Stimulated activated CD8-positive, alpha-beta memory T cell treated with anti-CD3 and anti-CD28 coated beads, Interleukin-15, amount 100 ng/mL, for 4 hours (primary cell): Measurements from ENCODE around the gene ATP10A.
"Not testable (repeated sequence)": the region's sequence is repeated elsewhere in the genome, so short reads cannot be mapped to it uniquely, and the experiment has no call there.

Experiments
- DNase-seq, 2 donors: peaks; one replicate each; pipeline ENCODE4 v3.0.0-alpha.2; 2020; ENCODE audit warnings: low read depth in 2 of 2

The ATP10A gene

GRCh38 chr15:25663515-25663914, 199.6 kb downstream of the ATP10A start:
- no peak for DNase-seq

GRCh38 chr15:25661898-25662297, 201.2 kb downstream of the ATP10A start:
- DNase-seq, result no peak

- DNase-seq, result no peak
Observed at GRCh38 chr15:25659251-25659650, 203.9 kb downstream of the ATP10A start.

- no peak for DNase-seq
Observed at GRCh38 chr15:25658560-25658959, 204.6 kb downstream of the ATP10A start.

GRCh38 chr15:25655207-25655948, 207.7 kb downstream of the ATP10A start:
- DNase-seq, result no peak

- no peak for DNase-seq
Observed at GRCh38 chr15:25653371-25653770, 209.8 kb downstream of the ATP10A start.

GRCh38 chr15:25652704-25653103, 210.4 kb downstream of the ATP10A start:
- DNase-seq, result no peak

- no peak for DNase-seq
Observed at GRCh38 chr15:25649390-25649789, 213.7 kb downstream of the ATP10A start.

GRCh38 chr15:25643120-25643519, 220.0 kb downstream of the ATP10A start:
- DNase-seq, result no peak

GRCh38 chr15:25641762-25642161, 221.4 kb downstream of the ATP10A start:
- no peak for DNase-seq

- DNase-seq, result no peak
Observed at GRCh38 chr15:25641361-25641760, 221.8 kb downstream of the ATP10A start.

GRCh38 chr15:25640959-25641358, 222.2 kb downstream of the ATP10A start:
- not testable (repeated sequence) for DNase-seq

GRCh38 chr15:25640381-25640780, 222.7 kb downstream of the ATP10A start:
- DNase-seq, result no peak

GRCh38 chr15:25636486-25636885, 226.6 kb downstream of the ATP10A start:
- not testable (repeated sequence) for DNase-seq

GRCh38 chr15:25635191-25635590, 227.9 kb downstream of the ATP10A start:
- DNase-seq, result no peak

GRCh38 chr15:25633862-25634261, 229.3 kb downstream of the ATP10A start:
- DNase-seq, result no peak

GRCh38 chr15:25631971-25632370, 231.2 kb downstream of the ATP10A start:
- no peak for DNase-seq
